Glutamatergic neuron (in vitro differentiated cells): ENCODE results near the gene RPL7A. TPM values are rescaled to one million over a fixed set of nuclear protein-coding genes. Genes with fewer than 3 reads are reported as not detected.

Experiments
- DNase-seq: peaks from one replicate; pipeline ENCODE4 v3.0.0; 2022
- H3K27ac Mint-ChIP-seq: one replicate; pipeline ENCODE4 v1.8.0; 2020; ENCODE audit warnings: mild to moderate bottlenecking, mixed read lengths, inconsistent platforms; ENCODE audit not compliant: unreplicated experiment
- H3K27me3 Mint-ChIP-seq: one replicate; pipeline ENCODE4 v1.8.0; 2020; ENCODE audit warnings: mild to moderate bottlenecking, moderate library complexity, mixed read lengths, inconsistent platforms; ENCODE audit not compliant: unreplicated experiment
- H3K36me3 Mint-ChIP-seq: one replicate; pipeline ENCODE4 v1.8.0; 2020; ENCODE audit warnings: mild to moderate bottlenecking, mixed read lengths, inconsistent platforms; ENCODE audit not compliant: unreplicated experiment
- H3K4me1 Mint-ChIP-seq: one replicate; pipeline ENCODE4 v1.8.0; 2020; ENCODE audit warnings: mild to moderate bottlenecking, low read depth, mixed read lengths, inconsistent platforms; ENCODE audit not compliant: unreplicated experiment
- H3K4me3 Mint-ChIP-seq: one replicate; pipeline ENCODE4 v1.8.0; 2020; ENCODE audit warnings: mild to moderate bottlenecking, mixed read lengths, inconsistent platforms; ENCODE audit not compliant: unreplicated experiment
- H3K9me3 Mint-ChIP-seq: one replicate; pipeline ENCODE4 v1.8.0; 2020; ENCODE audit warnings: mild to moderate bottlenecking, moderate library complexity, mixed read lengths, inconsistent platforms; ENCODE audit not compliant: unreplicated experiment
- CTCF ChIP-seq: fragments of 200-600 bp; sonication (generic); IDR thresholded peaks from one replicate; pipeline ENCODE4 v1.5.0; 2021; ENCODE audit not compliant: partially characterized antibody, unreplicated experiment
- total RNA-seq: library from RNA; stranded (reverse); fragmentation: NEBNext Ultra II Directional; extraction: Animal tissue kit (Norgen Biotek cat#: 25700); gene quantifications from one replicate; pipeline ENCODE4 v1.2.1, GENCODE V29; 2021; ENCODE audit not compliant: unreplicated experiment

Gene RPL7A
- total RNA-seq, 1 donor from 2014 or later: 1,442 TPM

GRCh38 chr9:133341369-133342068 is 6.5 kb upstream of the RPL7A start:
- Mint-ChIP-seq H3K9me3 (peaks cover 1% of the 10 kb centered on the region), H3K4me1 (peaks cover 3% of the 10 kb centered on the region), H3K36me3 (no peaks in the 10 kb centered on the region), H3K27me3 (peaks cover 2% of the 10 kb centered on the region), H3K4me3 (no peak overlapping the region), H3K27ac (no peak overlapping the region)
- no peak for TF ChIP-seq CTCF
- no peak for DNase-seq

- no peak overlapping the region for H3K4me3 Mint-ChIP-seq
- H3K9me3 Mint-ChIP-seq: peaks cover 1% of the 10 kb centered on the region
- H3K27me3 Mint-ChIP-seq: peaks cover 6% of the 10 kb centered on the region
- H3K4me1 Mint-ChIP-seq: peaks cover 8% of the 10 kb centered on the region
- peak; percentile 36 for DNase-seq
- peak; percentile 25 for TF ChIP-seq CTCF
- H3K27ac Mint-ChIP-seq: no peak overlapping the region
- H3K36me3 Mint-ChIP-seq: no peaks in the 10 kb centered on the region
These were observed 6.0 kb upstream of the RPL7A start for GRCh38 chr9:133342069-133342406.

- Mint-ChIP-seq H3K4me1 (peaks cover 9% of the 10 kb centered on the region), H3K4me3 (no peak overlapping the region), H3K9me3 (peaks cover 1% of the 10 kb centered on the region), H3K27me3 (peaks cover 7% of the 10 kb centered on the region), H3K36me3 (no peaks in the 10 kb centered on the region), H3K27ac (no peak overlapping the region)
- TF ChIP-seq CTCF: no peak
- DNase-seq: peak; percentile 60
These were observed 5.4 kb upstream of the RPL7A start for GRCh38 chr9:133342570-133342969.

- Mint-ChIP-seq H3K4me1 (peaks cover 14% of the 10 kb centered on the region), H3K27me3 (peaks cover 11% of the 10 kb centered on the region), H3K4me3 (no peak overlapping the region), H3K36me3 (peaks cover 6% of the 10 kb centered on the region), H3K9me3 (peaks cover 11% of the 10 kb centered on the region), H3K27ac (no peak overlapping the region)
- TF ChIP-seq CTCF: no peak
- no peak for DNase-seq
These were observed 3.9 kb upstream of the RPL7A start for GRCh38 chr9:133344071-133344470.

- Mint-ChIP-seq H3K4me3 (no peak overlapping the region), H3K27ac (no peak overlapping the region), H3K27me3 (peaks cover 12% of the 10 kb centered on the region), H3K9me3 (peaks cover 13% of the 10 kb centered on the region), H3K36me3 (peaks cover 13% of the 10 kb centered on the region), H3K4me1 (peaks cover 18% of the 10 kb centered on the region)
- TF ChIP-seq CTCF: no peak
- no peak for DNase-seq
These were observed 3.0 kb upstream of the RPL7A start for GRCh38 chr9:133344979-133345378.
